Fibroblast of lung (primary cell): ENCODE results near the gene DPYSL3.

Experiments
- EZH2 ChIP-seq: IDR thresholded peaks from 2 replicates; pipeline ENCODE4 v1.5.1; 2012; ENCODE audit warnings: low read length, control low read depth, mild to moderate bottlenecking; ENCODE audit errors: missing control alignments
- TF ChIP-seq, protein P1 (sequence below), 2 donors: IDR thresholded peaks in 1 of 2; conservative IDR thresholded peaks in 1 of 2; 1 replicate in 1 of 2; 2 replicates in 1 of 2; pipeline ENCODE4 v1.5.1; 2011 to 2012; ENCODE audit warnings: low read length in 2 of 2, control low read depth in 1 of 2, inconsistent platforms in 1 of 2, low read depth in 1 of 2, mild to moderate bottlenecking in 1 of 2

DNA sequence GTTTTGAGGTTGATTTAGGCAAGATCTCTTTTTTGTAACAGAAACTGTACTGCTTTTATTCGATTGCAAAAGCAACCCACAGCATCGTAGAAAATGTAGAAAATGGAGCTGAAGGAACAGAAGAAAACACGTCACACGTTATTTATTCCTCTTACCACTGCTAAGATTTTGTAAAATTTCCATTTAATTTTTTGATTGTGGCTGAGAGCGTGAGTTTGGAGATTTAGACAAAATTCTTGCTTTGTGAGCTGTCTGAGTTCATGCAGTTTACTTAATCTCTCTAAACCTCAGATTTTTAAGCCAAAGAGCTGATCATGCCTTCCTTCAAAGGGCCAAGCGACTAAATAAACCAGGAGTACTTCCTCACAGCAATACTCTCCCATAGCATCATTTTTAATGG, 24.8 kb downstream of the DPYSL3 start:
- TF ChIP-seq, protein P1, sequence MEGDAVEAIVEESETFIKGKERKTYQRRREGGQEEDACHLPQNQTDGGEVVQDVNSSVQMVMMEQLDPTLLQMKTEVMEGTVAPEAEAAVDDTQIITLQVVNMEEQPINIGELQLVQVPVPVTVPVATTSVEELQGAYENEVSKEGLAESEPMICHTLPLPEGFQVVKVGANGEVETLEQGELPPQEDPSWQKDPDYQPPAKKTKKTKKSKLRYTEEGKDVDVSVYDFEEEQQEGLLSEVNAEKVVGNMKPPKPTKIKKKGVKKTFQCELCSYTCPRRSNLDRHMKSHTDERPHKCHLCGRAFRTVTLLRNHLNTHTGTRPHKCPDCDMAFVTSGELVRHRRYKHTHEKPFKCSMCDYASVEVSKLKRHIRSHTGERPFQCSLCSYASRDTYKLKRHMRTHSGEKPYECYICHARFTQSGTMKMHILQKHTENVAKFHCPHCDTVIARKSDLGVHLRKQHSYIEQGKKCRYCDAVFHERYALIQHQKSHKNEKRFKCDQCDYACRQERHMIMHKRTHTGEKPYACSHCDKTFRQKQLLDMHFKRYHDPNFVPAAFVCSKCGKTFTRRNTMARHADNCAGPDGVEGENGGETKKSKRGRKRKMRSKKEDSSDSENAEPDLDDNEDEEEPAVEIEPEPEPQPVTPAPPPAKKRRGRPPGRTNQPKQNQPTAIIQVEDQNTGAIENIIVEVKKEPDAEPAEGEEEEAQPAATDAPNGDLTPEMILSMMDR (conservative IDR thresholded peaks at IDR 0.05 in 1 of 2, IDR thresholded peaks at IDR 0.05 in 1 of 2; ENCODE audit: low read depth in 1 of 2, low read length in 2 of 2): no peak
- no peak for TF ChIP-seq EZH2
